HCT116 (cell line): Measurements from ENCODE around the gene HIBADH. TPM values are rescaled to one million over a fixed set of nuclear protein-coding genes. Genes with fewer than 3 reads are reported as not detected.
"Not testable (repeated sequence)": the region's sequence is repeated elsewhere in the genome, so short reads cannot be mapped to it uniquely, and the experiment has no call there.

Experiments
- ATAC-seq: fragments of 200-7000 bp; cut with Tn5 transposase; 2 replicates; pipeline ENCODE4 v1.9.1; 2020; ENCODE audit warnings: mild to moderate bottlenecking, moderate library complexity
- BruUV-seq: library from RNA; stranded (reverse); fragments of 400-500 nt; replicated peaks from 2 replicates; lab custom pipeline; 2021; lab: Mats Ljungman, UMichigan
- CTCF ChIA-PET: fragments of 300-600 bp; sonication (Branson Sonifier 250); formaldehyde crosslinking; loops from one replicate; lab custom pipeline; 2021; ENCODE audit warnings: antibody characterized with exemption; lab: Charles Lee
- POLR2A ChIA-PET: fragments of 300-600, 350-600 bp; sonication (Branson Sonifier 250); formaldehyde crosslinking; loops from one replicate; lab custom pipeline; 2021; ENCODE audit warnings: antibody characterized with exemption; lab: Charles Lee
- RAD21 ChIA-PET, 2 experiments: fragments of 300-600 bp; sonication (Branson Sonifier 250); formaldehyde crosslinking; loops; one replicate each; lab custom pipeline; 2023; ENCODE audit warnings: low total read pairs in 2 of 2; ENCODE audit not compliant: uncharacterized antibody in 2 of 2, unreplicated experiment in 2 of 2, low non-redundant PET in 1 of 2; lab: Charles Lee
- DNase-seq: peaks from one replicate; pipeline ENCODE4 v3.0.0-alpha.2; 2010; ENCODE audit warnings: low read depth, low spot score
- H2AFZ ChIP-seq: fragments of 200-600 bp; shearing (Covaris generic), sonication (generic); 2 replicates; pipeline ENCODE4 v1.6.1; 2017; ENCODE audit warnings: low read depth, mixed run types, mixed read lengths, antibody characterized with exemption, low read length; ENCODE audit not compliant: poor library complexity, severe bottlenecking
- H3K27ac ChIP-seq: 2 replicates; pipeline ENCODE4 v1.5.1; 2012; ENCODE audit warnings: low read depth, low read length
- H3K27me3 ChIP-seq: fragments of 200-600 bp; sonication (generic); 2 replicates; pipeline ENCODE4 v1.6.1; 2016; ENCODE audit warnings: mixed run types, low read length, mixed read lengths; ENCODE audit not compliant: insufficient read depth
- H3K36me3 ChIP-seq, 2 experiments: fragments of 200-500 bp in 1 of 2; fragments of 200-600 bp in 1 of 2; sonication (Bioruptor generic) in 1 of 2; sonication (generic) in 1 of 2; 2 replicates each; pipeline versions ENCODE4 v1.5.1 to v1.6.1; 2014 to 2016; ENCODE audit warnings: low read length in 2 of 2, inconsistent platforms in 1 of 2, mixed read lengths in 1 of 2, mixed run types in 1 of 2; ENCODE audit not compliant: insufficient read depth in 2 of 2, control insufficient read depth in 1 of 2
- H3K4me1 ChIP-seq, 2 experiments: fragments of 200-600 bp in 1 of 2; sonication (generic) in 1 of 2; 2 replicates each; pipeline versions ENCODE4 v1.5.1 to v1.6.1; 2012 to 2017; ENCODE audit warnings: low read length in 2 of 2, inconsistent platforms in 1 of 2, mild to moderate bottlenecking in 1 of 2, mixed read lengths in 1 of 2, mixed run types in 1 of 2, moderate library complexity in 1 of 2; ENCODE audit not compliant: insufficient read depth in 2 of 2, control insufficient read depth in 1 of 2
- H3K4me2 ChIP-seq: fragments of 200-600 bp; sonication (generic); 2 replicates; pipeline ENCODE4 v1.6.1; 2017; ENCODE audit warnings: mixed run types, low read length, mixed read lengths
- H3K4me3 ChIP-seq, 2 experiments: fragments of 200-600 bp in 1 of 2; sonication (generic) in 1 of 2; replicated peaks in 1 of 2; 2 replicates each; pipeline ENCODE4 v1.5.1; 2011 to 2016; ENCODE audit warnings: low read length in 2 of 2, control low read depth in 1 of 2, low read depth in 1 of 2, mild to moderate bottlenecking in 1 of 2, mixed read lengths in 1 of 2, mixed run types in 1 of 2
- H3K79me2 ChIP-seq: fragments of 200-600 bp; sonication (generic); 2 replicates; pipeline ENCODE4 v1.6.1; 2017; ENCODE audit warnings: mild to moderate bottlenecking, mixed run types, low read length, moderate library complexity, mixed read lengths; ENCODE audit not compliant: insufficient read depth
- H3K9ac ChIP-seq: fragments of 200-600 bp; sonication (generic); 2 replicates; pipeline ENCODE4 v1.6.1; 2016; ENCODE audit warnings: low read length, mixed read lengths
- H3K9me2 ChIP-seq: fragments of 200-600 bp; sonication (generic), shearing (Covaris generic); 2 replicates; pipeline ENCODE4 v1.6.1; 2017; ENCODE audit warnings: mixed run types, mild to moderate bottlenecking, moderate library complexity; ENCODE audit not compliant: insufficient read depth
- H3K9me3 ChIP-seq, 2 experiments: fragments of 200-500 bp in 1 of 2; fragments of 200-600 bp in 1 of 2; sonication (Bioruptor generic) in 1 of 2; sonication (generic) in 1 of 2; 2 replicates each; pipeline ENCODE4 v1.6.1; 2014 to 2017; ENCODE audit warnings: low read length in 2 of 2, mixed read lengths in 2 of 2, inconsistent platforms in 1 of 2, low read depth in 1 of 2, mild to moderate bottlenecking in 1 of 2, mixed run types in 1 of 2, moderate library complexity in 1 of 2; ENCODE audit not compliant: control insufficient read depth in 1 of 2, insufficient read depth in 1 of 2
- H4K20me1 ChIP-seq: fragments of 200-600 bp; sonication (generic), shearing (Covaris generic); 2 replicates; pipeline ENCODE4 v1.6.1; 2017; ENCODE audit warnings: mixed run types, mild to moderate bottlenecking, moderate library complexity; ENCODE audit not compliant: insufficient read depth
- ATF3 ChIP-seq: IDR thresholded peaks from 2 replicates; pipeline ENCODE4 v1.6.1; 2012
- JUND ChIP-seq: IDR thresholded peaks from 2 replicates; pipeline ENCODE4 v1.6.1; 2012
- RAD21 ChIP-seq: IDR thresholded peaks from 2 replicates; pipeline ENCODE4 v1.6.1; 2012; ENCODE audit warnings: low read depth, mild to moderate bottlenecking
- SP1 ChIP-seq: IDR thresholded peaks from 2 replicates; pipeline ENCODE4 v1.6.1; 2012; ENCODE audit warnings: low read depth
- YY1 ChIP-seq: IDR thresholded peaks from 2 replicates; pipeline ENCODE4 v1.6.1; 2011; ENCODE audit warnings: low read length, low read depth, moderate library complexity, mild to moderate bottlenecking; ENCODE audit not compliant: insufficient replicate concordance; ENCODE audit errors: extremely low read depth
- ZNF274 ChIP-seq: fragments of 200-500 bp; sonication (Bioruptor generic); IDR thresholded peaks from 2 replicates; pipeline ENCODE4 v1.6.1; 2014; ENCODE audit warnings: mild to moderate bottlenecking, low read depth, low read length, inconsistent platforms
- intact Hi-C: fragments of 100-400 bp; cut with micrococcal nuclease; formaldehyde crosslinking; loops from 2 replicates; pipeline ENCODE4 v1.10.0; 2022
- total RNA-seq: library from RNA; stranded (reverse); gene quantifications from one replicate; pipeline ENCODE4 v1.2.1, GENCODE V29; 2021; ENCODE audit not compliant: unreplicated experiment

The HIBADH gene
- total RNA-seq, 1 experiment from 2014 or later: 32.4 TPM

- RAD21 ChIA-PET: no interaction called here
- H3K27me3 ChIP-seq: no peaks in the 10 kb centered on the region
- CTCF ChIA-PET: no interaction called here
These were observed 148.8 kb downstream of the HIBADH start for GRCh38 chr7:27513885-27514284.

GRCh38 chr7:27511370-27511769 lies 151.3 kb downstream of the HIBADH start:
- H3K4me2 ChIP-seq, H2AFZ ChIP-seq, H3K27me3 ChIP-seq, DNase-seq, H3K9ac ChIP-seq, H3K4me1 ChIP-seq, CTCF ChIA-PET, H3K36me3 ChIP-seq, H4K20me1 ChIP-seq, H3K9me2 ChIP-seq, H3K79me2 ChIP-seq, RAD21 ChIA-PET, H3K27ac ChIP-seq, intact Hi-C loops, ATAC-seq, BruUV-seq, H3K9me3 ChIP-seq, POLR2A ChIA-PET, H3K4me3 ChIP-seq: not testable (repeated sequence)

More at GRCh38 chr7:27513885-27514284, 148.8 kb downstream of the HIBADH start:
- no peaks in the 10 kb centered on the region for H4K20me1 ChIP-seq
- H3K79me2 ChIP-seq: no peaks in the 10 kb centered on the region
- intact Hi-C loops: no loop called here
- BruUV-seq: no TSS peak
- H3K4me1 ChIP-seq: no peaks in the 10 kb centered on the region
- no peak for ATAC-seq
- H3K4me3 ChIP-seq: no peak overlapping the region
- no peak for TF ChIP-seq ZNF274
- no peak for TF ChIP-seq YY1
- TF ChIP-seq ATF3: no peak
- TF ChIP-seq SP1: no peak
- TF ChIP-seq JUND: no peak
- TF ChIP-seq RAD21: no peak
- H3K9me2 ChIP-seq: no peaks in the 10 kb centered on the region
- H2AFZ ChIP-seq: no peak overlapping the region
- DNase-seq: no peak
- H3K36me3 ChIP-seq: no peaks in the 10 kb centered on the region
- no peak overlapping the region for H3K9ac ChIP-seq
- POLR2A ChIA-PET: no interaction called here
- H3K4me2 ChIP-seq: no peak overlapping the region
- no peak overlapping the region for H3K27ac ChIP-seq
- no peaks in the 10 kb centered on the region for H3K9me3 ChIP-seq
